GM18951 (cell line): Measurements from ENCODE around the gene INPP5A.

Source experiments
- POLR2A ChIP-seq: IDR thresholded peaks from 4 replicates; pipeline ENCODE4 v1.6.1; 2011; ENCODE audit warnings: mild to moderate bottlenecking; ENCODE audit not compliant: insufficient read length, insufficient read depth; ENCODE audit errors: extremely low read depth
- in situ Hi-C: fragments of 300-500 bp; cut with MboI; formaldehyde crosslinking; loops from one replicate; pipeline ENCODE4 v1.12.0; 2022; ENCODE audit warnings: low sequenced_read_pairs, mixed read lengths, inconsistent platforms; ENCODE audit not compliant: unreplicated experiment

INPP5A gene

DNA sequence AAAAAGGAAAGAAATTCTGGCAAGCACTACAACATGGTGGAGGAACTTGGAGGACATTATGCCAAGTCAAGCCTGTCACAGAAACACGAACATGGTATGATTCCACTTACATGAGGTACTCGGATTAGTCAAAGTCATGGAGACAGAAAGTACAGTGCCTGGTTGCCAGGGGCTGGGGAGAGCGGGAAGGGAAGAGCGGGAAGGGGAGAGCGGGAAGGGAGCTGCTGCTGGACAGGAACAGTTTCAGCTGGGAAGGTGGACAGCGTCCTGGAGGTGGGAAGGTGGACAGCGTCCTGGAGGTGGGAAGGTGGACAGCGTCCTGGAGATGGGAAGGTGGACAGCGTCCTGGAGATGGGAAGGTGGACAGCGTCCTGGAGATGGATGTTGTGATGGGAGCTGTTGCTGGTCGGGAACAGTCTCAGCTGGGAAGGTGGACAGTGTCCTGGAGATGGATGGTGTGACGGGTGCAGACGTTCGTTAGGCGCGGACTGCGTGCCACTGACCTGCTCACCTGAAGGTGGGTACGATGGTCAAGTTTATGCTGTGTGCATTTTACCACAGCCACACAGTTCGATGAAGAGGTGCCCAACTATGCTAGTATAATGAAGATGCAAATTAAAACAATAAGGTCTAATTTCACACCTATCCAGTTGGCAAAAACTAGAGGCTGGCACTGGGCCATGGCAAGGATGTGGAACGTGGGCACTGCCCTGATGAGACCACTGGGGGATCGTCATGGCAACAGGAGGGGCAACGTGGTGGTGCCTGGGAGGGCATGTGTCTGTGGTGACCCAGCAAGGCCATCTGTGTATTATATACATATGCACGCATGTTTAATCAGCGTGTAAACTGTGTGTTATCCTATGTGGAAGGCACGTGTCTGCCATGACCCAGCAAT, 144.5 kb downstream of the INPP5A start:
- TF ChIP-seq POLR2A: no peak
- in situ Hi-C loops: no loop called here

DNA sequence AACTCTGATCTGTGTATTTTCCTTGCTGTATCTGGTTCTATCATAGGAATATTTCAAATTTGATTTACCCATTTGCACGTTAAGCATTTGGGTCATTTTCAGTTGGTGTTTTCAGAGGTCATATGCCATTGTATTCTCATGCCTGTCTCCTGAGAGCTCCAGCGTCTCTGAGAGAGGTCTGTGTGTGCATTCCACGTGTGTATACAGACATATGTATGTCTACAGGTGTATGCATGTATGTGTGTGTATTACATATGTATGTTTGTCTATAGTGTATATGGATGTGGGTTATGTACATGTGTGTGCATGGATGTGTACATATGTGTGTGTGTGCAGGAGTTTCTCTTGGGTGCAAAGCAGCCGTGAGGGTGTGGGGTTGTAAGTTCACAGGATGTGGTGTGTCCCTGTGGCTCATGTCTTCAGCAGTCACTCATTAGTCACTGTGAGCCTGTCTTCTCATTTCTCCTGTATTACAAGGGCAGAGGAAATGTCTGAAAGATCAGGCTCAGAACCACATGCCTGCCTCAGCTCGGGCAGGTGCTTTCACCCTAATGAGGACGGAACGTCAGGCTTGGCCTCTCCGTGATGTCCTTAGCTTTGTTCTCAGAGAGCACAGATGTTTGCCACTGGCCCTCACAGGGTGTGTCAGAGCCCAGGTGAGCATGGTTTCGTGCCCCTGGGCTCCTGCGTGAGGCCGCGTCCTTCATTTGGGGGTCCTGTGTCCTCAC, 146.7 kb downstream of the INPP5A start:
- no peak for TF ChIP-seq POLR2A
- in situ Hi-C loops: no loop called here

DNA sequence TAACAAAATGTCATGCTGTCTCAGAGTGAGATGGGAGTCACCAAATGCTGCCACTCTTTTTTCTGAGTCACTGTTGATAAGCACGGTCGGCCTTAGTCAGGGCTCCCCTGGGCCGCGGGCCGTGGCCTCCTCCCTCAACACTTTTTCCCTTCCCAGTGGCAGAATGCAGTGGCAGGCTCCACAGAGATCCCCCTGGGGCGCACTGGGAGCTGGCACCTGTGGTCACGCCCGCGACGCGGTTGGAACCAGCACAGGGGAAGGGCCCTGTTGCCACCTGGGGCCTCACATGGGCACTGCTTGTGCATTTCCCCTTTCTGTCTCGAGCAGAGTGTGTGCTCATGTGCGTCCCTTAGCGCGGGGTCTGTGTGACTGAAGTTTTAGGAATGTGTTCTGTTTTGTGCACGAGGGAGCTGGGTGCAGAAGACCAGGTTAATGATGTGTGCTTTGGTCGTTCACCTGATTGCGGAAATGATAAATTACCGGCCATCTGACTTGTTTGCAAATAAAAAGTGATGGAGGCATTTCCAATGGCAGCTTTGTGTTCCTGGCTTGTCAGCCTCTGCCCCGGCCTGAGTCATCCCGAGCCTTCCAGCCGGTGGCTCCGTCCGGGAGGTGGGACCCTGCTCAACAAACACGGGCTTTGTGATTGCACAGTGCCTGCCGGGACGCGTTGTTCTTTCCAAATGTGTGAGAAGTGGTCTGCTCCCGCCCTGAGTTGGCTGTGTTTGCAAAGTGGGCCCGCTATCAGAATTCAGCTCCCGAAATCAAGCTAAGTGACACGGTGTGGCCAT, 147.7 kb downstream of the INPP5A start:
- in situ Hi-C loops: no loop called here
- no peak for TF ChIP-seq POLR2A

DNA sequence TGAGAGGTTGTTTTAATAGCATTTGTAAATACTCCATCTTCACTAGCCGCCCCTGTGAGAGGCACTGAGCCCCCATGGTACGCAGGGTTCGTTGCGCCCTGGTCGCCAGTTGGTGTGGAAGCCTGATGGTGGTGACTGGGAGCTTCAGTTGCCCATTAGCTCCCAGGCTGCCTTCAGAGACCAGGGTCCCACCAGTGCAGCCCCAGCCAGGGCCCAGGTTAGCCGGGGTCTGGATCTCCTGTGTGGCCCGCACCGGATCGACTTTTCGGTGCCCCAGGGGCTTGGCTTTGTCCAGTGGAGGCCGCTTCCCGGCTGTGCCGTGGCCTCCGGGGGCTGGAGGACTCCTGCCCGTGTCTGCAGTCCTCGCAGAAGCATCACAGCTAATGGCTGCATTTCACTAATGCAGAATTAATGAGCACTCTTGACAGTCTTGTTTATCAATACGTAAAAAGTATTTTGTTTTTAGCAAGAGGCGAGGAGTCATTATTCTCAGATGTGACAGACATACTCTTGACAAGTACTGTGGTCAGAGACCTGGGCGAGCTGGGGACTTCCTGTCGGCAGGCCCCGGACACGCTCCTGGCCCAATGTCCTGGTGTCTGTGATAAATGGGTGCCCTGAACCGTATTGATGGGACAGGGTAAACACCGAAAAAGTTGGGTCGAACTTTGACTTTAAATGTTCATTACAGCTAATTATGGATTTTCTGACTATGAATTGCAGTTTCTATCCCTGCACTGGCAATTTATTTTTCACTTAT, 148.5 kb downstream of the INPP5A start:
- in situ Hi-C loops: no loop called here
- no peak for TF ChIP-seq POLR2A

DNA sequence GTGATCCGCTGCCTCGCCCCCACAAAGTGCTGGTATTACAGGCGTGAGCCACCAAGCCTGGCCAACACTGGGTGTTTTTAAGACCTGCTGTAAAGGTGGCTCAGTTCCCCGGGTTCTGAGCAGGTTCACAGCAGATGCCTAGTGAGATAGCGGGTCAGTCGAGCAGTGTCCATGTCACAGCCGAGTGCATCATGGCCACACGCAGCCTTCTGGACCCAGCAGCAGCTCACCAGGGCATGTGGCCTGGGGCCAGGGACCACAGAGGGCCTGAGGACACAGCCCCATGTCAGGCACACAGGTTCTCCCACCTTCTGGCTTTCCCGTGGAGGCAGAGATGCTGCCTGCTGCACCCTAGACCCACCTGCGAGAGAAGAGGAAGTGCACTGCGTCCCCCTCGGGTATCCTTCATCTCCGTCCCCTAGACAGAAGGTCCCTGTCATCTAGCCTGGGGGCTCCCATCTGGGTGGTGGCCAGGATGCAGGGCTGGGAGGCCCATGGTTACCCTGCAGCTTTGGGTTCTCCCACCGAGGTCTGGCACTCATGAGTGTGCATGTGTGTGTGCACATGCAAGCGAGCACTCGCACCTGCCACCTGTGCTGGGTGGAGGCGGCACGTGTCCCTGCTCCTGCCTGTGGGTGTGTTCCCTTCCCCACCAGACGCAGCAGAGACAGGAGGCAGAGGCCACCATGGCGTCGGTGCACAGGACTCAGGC, 149.8 kb downstream of the INPP5A start:
- TF ChIP-seq POLR2A: no peak
- in situ Hi-C loops: no loop called here

DNA sequence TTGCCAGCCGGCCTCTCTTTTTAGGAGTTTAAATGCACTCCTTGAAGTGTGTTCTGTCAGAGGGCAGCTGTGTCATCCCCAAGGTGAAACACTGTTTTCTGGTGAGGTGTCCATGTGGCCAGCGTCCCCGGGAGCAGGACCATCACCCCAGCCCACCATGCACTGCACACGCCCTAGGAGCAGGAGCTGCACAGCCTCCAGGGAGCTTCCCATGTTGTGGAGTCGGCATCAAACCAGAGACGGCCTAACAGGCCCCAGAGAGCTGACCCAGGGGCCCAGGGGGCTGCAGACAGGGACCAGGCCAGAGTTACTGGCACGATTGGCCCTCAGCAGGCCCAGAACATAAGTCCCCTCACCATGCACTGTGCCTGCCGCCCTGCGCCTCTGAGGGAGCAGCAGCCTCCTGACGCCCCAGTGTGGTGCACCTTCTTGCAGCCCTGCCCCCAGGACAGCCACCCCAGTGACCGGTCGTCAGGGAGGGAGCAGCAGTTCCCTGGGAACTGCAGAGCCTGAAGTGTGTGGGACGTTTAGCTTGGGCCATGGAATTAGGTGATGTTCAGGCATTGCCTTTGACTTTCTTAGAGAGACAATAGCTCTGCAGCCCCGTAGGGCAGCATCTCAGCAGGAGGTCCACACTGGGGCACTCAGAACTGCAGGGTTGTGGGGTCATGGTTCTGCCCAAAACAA, 150.4 kb downstream of the INPP5A start:
- in situ Hi-C loops: no loop called here
- no peak for TF ChIP-seq POLR2A

DNA sequence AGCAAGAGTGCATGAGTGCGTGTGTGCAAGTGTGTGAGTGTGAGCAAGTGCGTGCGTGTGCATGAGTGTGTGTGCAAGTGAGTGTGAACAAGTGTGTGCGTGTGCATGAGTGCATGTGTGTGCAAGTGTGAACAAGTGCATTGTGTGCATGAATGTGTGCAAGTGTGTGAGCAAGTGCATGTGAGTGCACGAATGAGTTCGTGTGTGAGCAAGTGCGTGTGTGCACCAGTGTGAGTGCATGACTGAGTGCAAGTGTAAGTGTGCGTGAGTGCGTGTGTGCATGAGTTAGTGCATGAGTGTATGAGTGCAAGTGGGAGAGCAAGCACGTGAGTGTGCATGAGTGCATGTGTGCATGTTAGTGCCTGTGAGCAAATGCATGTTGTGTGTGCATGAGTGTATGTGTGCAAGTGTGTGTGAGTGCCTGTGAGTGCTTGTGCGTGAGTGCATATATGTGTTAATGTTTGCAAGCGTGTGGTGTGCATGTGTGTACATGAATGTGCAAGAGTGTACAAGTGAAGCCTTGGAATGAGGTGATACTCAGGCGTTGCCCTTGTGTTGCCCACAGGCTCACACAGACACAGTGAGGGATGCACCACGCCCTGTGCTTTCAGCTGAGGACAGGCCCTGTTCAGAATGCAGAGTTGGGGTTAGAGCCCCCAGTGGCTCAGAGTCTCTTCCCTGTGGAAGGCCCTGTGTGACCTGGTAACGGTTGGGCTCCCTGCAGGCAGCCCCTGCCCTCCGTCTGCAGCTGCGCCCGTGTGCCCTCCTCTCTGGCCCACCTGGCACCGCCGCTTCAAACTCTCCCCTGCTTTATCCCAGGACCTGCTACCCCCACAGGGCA, 151.2 kb downstream of the INPP5A start:
- no peak for TF ChIP-seq POLR2A
- in situ Hi-C loops: no loop called here

DNA sequence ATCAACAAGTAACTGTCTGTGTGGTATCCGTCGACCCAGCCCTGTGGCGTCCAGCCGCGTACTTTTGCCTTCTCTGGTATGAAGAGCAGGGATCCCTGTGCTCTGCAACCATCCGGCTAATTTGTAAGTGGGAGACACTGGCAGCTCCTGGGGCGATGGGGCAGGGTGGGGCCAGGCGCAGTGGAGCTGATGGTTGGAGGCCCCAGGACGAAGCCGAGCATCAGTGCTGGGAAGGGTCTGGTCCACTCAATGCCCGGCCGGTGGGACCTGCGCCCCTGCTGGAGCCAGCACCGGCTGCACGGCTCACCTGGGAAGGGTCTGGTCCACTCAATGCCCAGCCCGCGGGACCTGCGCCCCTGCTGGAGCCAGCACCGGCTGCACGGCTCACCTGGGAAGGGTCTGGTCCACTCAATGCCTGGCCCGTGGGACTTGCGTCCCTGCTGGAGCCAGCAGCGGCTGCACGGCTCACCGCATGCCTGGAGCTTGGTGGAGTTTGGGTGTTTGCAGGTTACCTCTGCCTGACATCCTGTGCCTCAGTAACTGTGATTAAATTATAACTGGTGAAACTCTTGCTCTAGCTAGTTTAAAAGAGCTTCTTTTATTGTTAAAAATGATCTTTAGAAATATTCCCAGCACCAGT, 152.3 kb downstream of the INPP5A start:
- in situ Hi-C loops: no loop called here
- no peak for TF ChIP-seq POLR2A

DNA sequence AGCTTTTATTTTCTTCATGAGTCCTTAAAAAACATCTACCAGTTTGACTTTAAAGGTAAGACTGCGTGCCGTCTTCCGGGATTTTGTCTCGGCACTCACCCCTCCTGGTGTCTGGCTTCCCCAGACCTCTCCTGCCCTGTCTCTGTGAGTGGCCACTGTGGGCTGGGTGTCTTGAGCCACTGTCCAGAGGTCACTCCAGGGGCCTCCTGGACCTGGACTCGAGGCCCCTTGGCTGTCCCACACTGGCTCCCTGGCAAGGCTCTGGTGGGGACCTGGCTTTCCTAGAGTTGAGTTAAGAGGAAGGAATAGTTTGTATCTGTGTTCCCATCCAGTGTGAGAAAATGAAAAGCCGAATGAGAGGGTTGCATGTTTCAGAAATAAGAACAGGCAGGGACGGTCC, 152.8 kb downstream of the INPP5A start:
- TF ChIP-seq POLR2A: no peak
- in situ Hi-C loops: no loop called here

DNA sequence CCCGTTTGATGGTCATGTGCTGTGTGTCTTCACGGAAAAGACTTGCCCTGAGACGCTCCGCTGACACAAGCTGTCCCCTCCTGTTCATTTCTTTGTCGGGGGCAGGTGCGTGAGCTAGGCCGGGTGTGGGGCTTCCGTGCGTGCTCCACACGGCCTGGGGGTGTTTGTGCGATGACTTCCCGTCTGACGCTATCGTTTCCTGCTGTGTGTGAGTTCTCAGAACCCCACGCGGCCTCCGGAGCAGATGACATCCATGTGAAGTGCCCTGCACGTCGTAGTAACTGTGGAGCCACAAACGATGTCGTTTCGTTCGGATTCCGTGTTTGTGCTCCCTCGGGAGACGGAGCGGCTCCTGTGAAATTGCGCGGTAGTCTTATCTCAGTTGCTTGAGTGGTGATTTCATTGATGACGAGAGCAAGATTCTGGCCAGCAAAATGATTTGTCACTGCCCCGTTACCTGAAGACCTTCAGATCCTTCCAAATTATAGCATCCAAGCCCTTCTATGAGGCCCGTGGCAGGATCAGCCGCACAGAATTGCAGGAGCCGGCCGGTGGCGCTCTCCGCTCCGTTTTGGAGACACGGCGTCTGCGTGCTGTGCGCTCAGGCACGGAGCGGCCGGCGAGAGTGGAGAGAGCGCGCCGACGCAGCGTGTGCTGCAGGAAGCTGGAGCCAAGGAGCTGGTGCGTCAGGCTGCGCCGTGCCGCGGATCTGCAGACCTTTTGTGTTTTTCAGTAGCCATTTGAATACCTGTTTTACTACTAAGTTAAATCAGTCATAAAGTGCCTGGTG, 153.4 kb downstream of the INPP5A start:
- no peak for TF ChIP-seq POLR2A
- in situ Hi-C loops: no loop called here
